Mesenteric fat pad (tissue), 1 donor: Measurements from ENCODE around the gene FSD1. TPM values are rescaled to one million over a fixed set of nuclear protein-coding genes. Genes with fewer than 3 reads are reported as not detected.
"Not testable (repeated sequence)": the region's sequence is repeated elsewhere in the genome, so short reads cannot be mapped to it uniquely, and the experiment has no call there.

ENCODE experiments used
- DNase-seq: peaks from one replicate; pipeline ENCODE4 v3.0.0-alpha.2; 2020; ENCODE audit warnings: low spot score
- total RNA-seq: library from RNA; stranded (reverse); fragmentation: NEBNext Ultra II Directional; extraction: Animal tissue kit (Norgen Biotek cat#: 25700); gene quantifications from one replicate; pipeline ENCODE4 v1.2.1, GENCODE V29; 2021
- donor health status: DM: yes; HTN: yes; CAD: no.

FSD1 gene
- total RNA-seq, 1 donor from 2014 or later, result not detected

- DNase-seq, result no peak
Measured at GRCh38 chr19:4284176-4284958, 20.0 kb upstream of the FSD1 start.

DNA sequence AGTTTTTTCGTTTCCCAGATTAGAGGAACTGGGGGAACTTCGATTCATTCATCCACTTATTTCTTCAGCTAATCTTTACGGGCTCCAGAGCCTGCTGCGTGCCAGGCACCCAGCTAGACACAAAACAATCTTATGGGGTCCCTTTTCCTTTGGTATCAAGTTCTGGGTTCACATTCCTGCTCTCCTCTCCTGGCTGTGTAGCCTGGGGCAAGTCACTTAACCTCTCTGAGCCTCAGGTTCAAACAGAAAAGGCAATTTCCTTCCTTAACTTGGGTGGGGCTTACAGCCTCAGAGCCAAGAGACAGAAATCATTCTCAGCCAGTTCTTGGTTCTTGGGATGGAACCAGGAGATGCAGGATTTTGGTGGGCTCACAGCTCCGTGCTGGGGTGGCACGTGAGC is 19.4 kb upstream of the FSD1 start:
- DNase-seq, result no peak

GRCh38 chr19:4286141-4286540 is 18.3 kb upstream of the FSD1 start:
- not testable (repeated sequence) for DNase-seq

DNA sequence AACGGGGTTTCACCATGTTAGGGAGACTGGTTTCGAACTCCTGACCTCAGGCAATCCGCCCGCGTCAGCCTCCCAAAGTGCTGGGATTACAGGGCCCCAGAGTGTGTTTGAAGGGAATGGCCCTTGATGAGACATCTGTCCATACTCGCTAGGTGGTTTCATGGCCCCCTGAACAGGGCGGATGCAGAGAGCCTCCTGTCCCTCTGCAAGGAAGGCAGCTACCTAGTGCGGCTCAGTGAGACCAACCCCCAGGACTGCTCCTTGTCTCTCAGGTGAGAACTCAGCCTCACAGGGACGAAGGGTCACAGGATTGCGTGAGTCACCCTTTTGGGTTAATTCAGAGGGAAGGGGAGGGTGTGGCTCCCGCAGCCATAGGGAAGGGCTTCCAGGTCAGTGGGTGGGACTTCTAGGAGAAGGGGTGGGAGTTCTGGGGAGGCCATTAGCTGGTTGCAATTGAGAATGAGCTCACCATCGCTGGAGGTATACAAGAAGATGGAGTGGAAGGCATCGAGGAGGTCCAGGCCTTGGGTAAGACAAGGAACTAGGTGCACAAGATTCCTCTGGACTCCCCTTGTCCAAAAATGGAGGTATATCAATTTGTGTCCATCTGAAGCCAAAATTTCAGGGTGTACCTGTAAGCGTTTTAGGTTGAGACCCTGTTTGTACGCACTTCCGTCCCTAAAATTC is 16.2 kb upstream of the FSD1 start:
- DNase-seq, result no peak

GRCh38 chr19:4291184-4291732 is 13.1 kb upstream of the FSD1 start:
- no peak for DNase-seq

DNA sequence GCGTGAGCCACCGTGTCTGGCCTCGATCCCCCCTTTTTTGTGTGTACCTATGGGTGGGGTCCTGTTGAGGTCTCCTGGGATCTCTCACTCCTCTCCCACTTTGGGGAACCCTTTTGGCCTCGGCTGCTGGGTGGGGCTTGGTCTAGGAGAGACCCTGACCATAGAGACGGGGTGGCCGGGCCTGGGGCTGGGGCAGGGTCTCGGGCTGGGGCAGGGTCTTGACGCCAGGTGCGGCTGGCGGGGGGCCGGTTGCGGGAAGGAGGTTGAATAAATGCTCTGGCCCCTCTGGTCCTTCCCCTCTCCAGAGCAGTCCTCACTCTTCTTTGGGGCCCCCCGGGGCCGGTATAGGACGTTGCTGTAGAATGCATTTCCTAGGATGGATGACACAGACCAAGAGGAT is 11.9 kb upstream of the FSD1 start:
- DNase-seq, result no peak

DNA sequence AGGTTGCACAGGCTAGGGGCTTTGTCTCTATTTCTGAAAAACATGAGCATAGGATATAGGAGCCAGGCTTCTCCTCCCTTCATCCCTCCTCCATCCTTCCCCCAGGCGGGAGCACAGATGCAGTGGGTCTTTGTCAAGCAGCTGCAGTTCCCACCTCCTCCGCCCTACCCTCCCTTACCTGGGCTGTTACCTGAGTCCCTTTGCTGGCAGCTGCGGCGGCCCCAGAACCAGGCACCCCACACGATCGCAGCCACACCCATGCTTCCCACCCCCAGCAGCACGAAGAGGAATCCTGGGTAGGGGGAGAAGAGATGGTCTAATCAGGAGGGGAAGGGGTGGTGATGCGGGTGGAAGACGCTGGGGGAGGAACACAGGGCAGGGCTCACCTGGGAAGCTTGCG is 10.0 kb upstream of the FSD1 start:
- DNase-seq, result no peak

DNA sequence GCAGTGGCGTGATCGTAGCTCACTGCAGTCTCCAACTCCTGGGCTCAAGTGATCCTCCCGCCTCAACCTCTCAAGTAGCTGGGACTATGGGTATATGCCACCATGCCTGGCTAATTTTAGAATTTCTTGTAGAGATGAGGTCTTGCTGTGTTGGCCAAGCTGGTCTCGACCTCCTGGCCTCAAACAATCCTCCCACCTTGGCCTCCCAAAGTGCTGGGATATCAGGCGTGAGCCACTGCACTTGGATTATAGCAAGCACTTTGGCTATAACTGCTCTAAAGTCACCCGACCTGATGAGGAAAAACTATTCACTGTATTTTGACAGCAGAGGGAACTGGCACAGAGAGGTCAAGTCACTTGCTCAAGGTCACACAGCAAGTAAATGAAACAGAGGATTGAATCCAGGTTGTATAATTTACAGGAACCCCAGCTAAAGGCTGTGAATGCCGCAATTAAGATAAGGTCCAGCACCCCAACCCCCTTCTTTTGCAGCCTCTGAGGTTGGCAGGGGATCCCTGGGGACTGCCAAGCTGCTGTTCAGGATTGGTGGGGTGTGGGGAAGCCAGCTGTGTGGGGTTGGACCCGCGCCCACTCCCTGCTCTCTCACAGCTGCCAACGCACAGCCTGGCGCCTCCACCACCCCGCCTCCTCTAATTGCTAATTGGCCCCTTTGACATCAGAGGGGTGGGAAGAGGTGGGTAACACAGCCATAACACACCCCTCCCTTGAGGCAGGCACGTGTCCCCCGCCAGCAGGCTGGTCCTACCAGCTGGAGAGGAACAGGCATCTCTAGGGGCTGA is 8.2 kb upstream of the FSD1 start:
- no peak for DNase-seq

DNA sequence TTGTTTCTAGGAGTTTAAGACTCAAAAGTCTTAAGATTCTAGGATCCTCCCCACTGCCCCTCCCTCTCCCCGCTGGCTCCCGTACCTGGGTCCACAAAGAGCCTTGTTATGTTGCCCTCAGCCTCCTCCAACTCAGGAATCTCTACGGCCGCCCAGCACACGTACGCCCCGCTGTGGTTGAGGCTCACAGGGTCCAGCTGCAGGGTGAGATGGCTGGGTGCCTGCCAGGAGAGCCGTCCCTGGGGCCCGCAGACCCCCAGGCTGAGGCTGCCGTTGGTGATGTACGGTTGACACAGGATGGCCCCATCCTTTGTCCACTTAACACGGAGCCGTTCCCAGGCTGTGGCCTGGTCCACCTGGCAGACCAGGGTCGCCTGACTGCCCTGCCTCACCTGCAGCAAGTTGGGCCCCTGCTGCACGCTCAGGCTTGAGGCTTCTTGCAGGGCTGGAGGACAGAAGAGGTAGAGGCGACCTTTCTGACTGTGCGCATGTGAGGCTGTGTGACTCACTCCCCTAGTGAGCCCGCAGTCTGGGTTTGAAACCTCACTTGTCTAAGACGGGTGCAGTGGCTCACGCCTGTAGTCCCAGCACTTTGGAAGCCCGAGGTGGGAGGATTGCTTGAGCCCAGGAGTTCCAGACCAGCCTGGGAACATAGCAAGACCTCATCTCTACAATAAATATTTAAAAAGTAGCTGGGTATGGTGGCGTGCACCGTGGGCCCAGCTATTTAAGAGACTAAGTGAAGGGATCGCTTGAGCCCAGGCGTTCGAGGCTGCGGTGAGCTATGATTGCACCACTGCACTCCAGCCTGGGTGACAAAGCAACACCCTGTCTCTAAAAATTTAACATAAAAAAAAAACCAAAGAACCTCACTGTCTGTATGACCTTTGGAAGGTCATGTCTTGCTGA is 6.2 kb upstream of the FSD1 start:
- no peak for DNase-seq

- DNase-seq, result no peak
Measured at GRCh38 chr19:4298810-4299550, 5.4 kb upstream of the FSD1 start.

- no peak for DNase-seq
Measured at GRCh38 chr19:4300589-4300988, 3.8 kb upstream of the FSD1 start.

DNA sequence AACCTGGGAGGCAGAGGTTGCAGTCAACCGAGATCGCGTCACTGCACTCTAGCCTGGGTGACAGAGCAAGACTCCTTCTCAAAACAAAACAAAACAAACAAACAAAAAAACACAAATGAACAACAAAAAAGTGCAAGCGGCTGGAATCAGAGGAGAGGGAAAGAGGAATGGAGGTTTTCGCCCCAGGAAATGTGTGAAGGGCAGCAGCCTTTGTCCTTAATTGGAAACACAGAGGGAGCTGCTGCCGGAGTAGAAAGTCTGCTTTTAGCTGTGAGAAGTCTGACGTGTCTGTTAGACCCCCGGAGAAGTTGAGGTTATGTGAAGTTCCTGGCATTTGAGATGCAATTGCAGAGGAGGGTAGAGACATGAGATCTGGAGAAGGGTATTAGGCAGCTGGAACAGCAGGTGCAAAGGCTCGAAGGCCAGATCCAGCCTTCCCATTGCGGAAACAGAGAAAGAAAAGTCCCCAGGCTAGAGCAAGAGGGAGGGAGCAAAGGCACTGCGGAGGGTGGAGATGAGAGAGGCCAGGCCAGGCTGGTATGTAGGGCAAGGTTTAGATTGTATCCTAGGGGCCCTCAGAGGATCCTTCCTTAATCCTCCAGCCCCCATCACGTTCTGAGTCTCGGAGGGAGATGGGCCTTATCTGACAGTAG is 2.7 kb upstream of the FSD1 start:
- DNase-seq, result no peak

- DNase-seq, result no peak
Measured at GRCh38 chr19:4302243-4302640, 2.2 kb upstream of the FSD1 start, which contains the start of gene TMIGD2. Gene TMIGD2 (minus strand): TSS chr19:4302389. CDS start chr19:4302385, 4 bp downstream.

DNA sequence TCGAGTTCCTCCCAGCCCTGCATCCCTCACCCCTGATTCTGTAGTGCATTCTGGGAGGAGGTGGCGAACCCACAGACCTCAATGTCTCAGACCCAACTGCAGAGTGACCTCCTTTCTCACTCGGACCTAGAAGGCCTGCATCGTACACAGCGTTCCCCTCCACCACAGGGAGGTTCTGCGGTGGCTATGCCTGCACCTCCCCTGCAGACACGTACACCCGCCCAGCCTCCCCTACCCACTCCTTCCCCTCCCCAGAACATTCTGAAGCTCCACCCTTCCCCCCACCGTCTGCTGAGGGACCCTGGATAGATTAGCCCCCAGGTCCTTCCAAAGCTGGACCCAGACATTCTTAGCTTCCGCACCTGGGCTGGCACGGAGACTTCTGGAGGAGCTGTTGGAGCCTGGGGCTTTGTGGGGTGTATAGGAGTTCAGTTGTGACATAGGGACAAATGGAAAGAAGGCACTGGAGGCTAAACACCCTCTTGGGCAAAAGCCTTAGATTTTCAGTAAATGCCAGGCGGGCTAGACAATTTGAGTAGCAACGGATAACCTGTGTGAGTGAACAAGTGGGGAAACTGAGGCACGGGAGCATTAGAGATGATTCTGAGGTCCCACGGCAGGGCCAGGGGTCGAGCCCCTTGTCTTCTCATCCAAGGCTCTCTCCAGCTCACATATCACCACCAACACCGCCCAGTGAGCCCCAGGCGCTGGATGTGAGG is 420 bp upstream of the FSD1 start:
- no peak for DNase-seq

DNA sequence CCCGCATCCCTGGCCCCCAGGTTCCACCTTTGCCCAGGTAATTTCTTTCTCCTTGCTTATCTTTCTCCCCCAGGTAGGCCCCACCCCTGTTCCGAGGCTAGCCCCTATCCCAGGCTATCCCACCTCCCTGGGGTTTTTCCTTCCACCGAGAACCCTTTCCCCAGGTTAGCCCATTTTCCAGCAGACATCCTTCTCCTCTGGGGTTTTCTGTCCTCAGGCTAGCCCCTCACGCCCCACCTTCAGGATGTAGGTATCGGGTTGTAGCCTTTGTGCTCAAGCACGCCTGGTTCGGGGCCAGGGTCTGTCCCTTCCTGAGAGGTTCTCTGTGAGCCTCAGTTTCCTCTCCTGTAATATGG is 837 bp downstream of the FSD1 start:
- no peak for DNase-seq

GRCh38 chr19:4305659-4306058 is 1.3 kb downstream of the FSD1 start:
- no peak for DNase-seq

DNA sequence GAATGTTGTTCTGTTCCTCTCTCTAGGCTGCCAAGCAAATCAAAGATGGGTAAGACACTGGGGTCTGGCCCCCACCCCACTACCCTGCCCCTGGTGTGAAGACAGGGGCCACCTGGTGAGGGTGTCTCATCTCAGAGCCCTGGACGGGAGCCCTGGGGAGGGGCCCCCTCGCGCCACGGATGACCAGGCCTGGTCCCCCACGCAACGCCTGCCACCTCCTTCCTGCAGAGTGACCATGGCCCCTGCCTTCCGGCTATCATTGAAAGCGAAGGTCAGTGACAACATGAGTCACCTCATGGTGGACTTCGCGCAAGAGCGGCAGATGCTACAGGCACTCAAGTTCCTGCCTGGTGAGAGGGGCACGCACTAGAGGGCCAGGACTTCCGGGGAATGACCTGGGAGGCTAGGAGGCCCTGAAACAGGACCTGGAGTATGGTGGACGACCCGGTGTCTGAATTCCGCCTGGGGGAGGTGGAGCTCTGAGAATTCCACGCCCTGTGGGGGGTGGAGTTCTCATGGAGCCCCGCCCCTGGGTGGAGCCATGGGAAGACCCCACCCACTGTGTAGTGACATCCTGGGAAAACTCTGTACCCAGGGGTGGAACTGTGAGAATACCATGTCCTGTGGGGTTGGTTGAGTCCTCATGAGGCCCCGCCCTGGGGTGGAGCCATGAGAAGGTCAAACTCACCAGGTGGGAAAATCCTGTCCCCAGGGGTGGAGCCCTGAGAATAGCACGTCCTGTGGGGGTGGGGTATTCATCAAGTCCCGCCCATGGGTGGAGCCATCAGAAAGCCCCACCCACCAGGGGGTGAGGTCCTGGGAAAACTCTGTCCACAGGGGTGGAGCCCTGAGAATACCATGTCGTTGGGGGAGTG is 6.1 kb downstream of the FSD1 start:
- no peak for DNase-seq
